DMS79 treated with DMSO at 0.1 percent for 48 hours (cell line): Measurements from ENCODE around the gene KDSR.
A peak's percentile ranks its signal among the peaks of the same experiment; 100 is the strongest.
"Not testable (repeated sequence)": the region's sequence is repeated elsewhere in the genome, so short reads cannot be mapped to it uniquely, and the experiment has no call there.

Source experiments
- DNase-seq: peaks from one replicate; lab custom pipeline; 2025; lab: John Stamatoyannopoulos, UW

KDSR gene

GRCh38 chr18:63365876-63366212, 1.2 kb downstream of the KDSR start:
- DNase-seq: no peak

GRCh38 chr18:63363951-63364350, 3.1 kb downstream of the KDSR start:
- no peak for DNase-seq

- DNase-seq: not testable (repeated sequence)
Measured at GRCh38 chr18:63363420-63363819, 3.6 kb downstream of the KDSR start.

- no peak for DNase-seq
Measured at GRCh38 chr18:63356272-63356896, 10.6 kb downstream of the KDSR start.

- no peak for DNase-seq
Measured at GRCh38 chr18:63350230-63350629, 16.8 kb downstream of the KDSR start.

- DNase-seq: no peak
Measured at GRCh38 chr18:63348508-63349136, 18.4 kb downstream of the KDSR start.

GRCh38 chr18:63346480-63347183, 20.4 kb downstream of the KDSR start:
- no peak for DNase-seq

- no peak for DNase-seq
Measured at GRCh38 chr18:63346031-63346430, 21.0 kb downstream of the KDSR start.

GRCh38 chr18:63344918-63345317, 22.1 kb downstream of the KDSR start:
- DNase-seq: no peak

GRCh38 chr18:63344263-63344662, 22.7 kb downstream of the KDSR start:
- no peak for DNase-seq

- DNase-seq: no peak
Measured at GRCh38 chr18:63342206-63342605, 24.8 kb downstream of the KDSR start.

- DNase-seq: peak; percentile 24
Measured at GRCh38 chr18:63339920-63340484, 27.0 kb downstream of the KDSR start.

- no peak for DNase-seq
Measured at GRCh38 chr18:63336366-63337099, 30.5 kb downstream of the KDSR start.

- DNase-seq: no peak
Measured at GRCh38 chr18:63331105-63331504, 35.9 kb downstream of the KDSR start.

GRCh38 chr18:63329431-63330145, 37.4 kb downstream of the KDSR start:
- DNase-seq: no peak

GRCh38 chr18:63326011-63326410, 41.0 kb downstream of the KDSR start:
- no peak for DNase-seq

- no peak for DNase-seq
Measured at GRCh38 chr18:63325086-63325686, 41.8 kb downstream of the KDSR start.

- DNase-seq: peak; percentile 93
Measured at GRCh38 chr18:63322908-63323634, 43.9 kb downstream of the KDSR start.

GRCh38 chr18:63322206-63322605, 44.8 kb downstream of the KDSR start:
- DNase-seq: no peak

GRCh38 chr18:63321291-63321690, 45.7 kb downstream of the KDSR start:
- peak; percentile 45 for DNase-seq

GRCh38 chr18:63320975-63321265, 46.1 kb downstream of the KDSR start:
- no peak for DNase-seq
